Cardiac muscle cell (in vitro differentiated cells and primary cell): Measurements from ENCODE around the gene GABARAPL2. TPM values are rescaled to one million over a fixed set of nuclear protein-coding genes. Genes with fewer than 3 reads are reported as not detected.

Source experiments
- DNase-seq, 2 donors: peaks; one replicate each; pipeline versions ENCODE4 v3.0.0 to v3.0.0-alpha.2; 2010 to 2017; ENCODE audit warnings: low read depth in 1 of 2, low spot score in 1 of 2
- H3K27ac ChIP-seq: fragments of 200-600 bp; sonication (generic); 2 replicates; pipeline ENCODE4 v1.5.1; 2016
- H3K27me3 ChIP-seq: fragments of 200-600 bp; sonication (generic); 2 replicates; pipeline ENCODE4 v1.6.0; 2016; ENCODE audit warnings: control low read depth
- H3K36me3 ChIP-seq: fragments of 200-600 bp; sonication (generic); 2 replicates; pipeline ENCODE4 v1.5.1; 2016; ENCODE audit warnings: control low read depth
- H3K4me1 ChIP-seq: fragments of 200-600 bp; sonication (generic); 2 replicates; pipeline ENCODE4 v1.8.1; 2017; ENCODE audit warnings: low read depth, mild to moderate bottlenecking, mixed run types
- H3K4me3 ChIP-seq: fragments of 200-600 bp; sonication (generic); 2 replicates; pipeline ENCODE4 v1.5.1; 2016; ENCODE audit warnings: mild to moderate bottlenecking
- H3K9me3 ChIP-seq: fragments of 200-600 bp; sonication (generic); 2 replicates; pipeline ENCODE4 v1.5.1; 2017; ENCODE audit warnings: low read depth, mild to moderate bottlenecking, control low read depth
- polyA plus RNA-seq: library from polyadenylated mRNA; unstranded; fragments of >200 nt; fragmentation: Nextera tagmentation; extraction: Ambion mirVana; gene quantifications from 2 replicates; pipeline ENCODE4 v1.2.1, GENCODE V29; 2016
- total RNA-seq: library from RNA; depleted of rRNA; stranded (reverse); fragments of >200 nt; gene quantifications from 2 replicates; pipeline ENCODE4 v1.2.3, GENCODE V29; 2016
- TF ChIP-seq, protein P1 (sequence below): IDR thresholded peaks from 2 replicates; pipeline ENCODE4 v1.5.1; 2012; ENCODE audit warnings: low read depth, mild to moderate bottlenecking, low read length

Gene GABARAPL2
- total RNA-seq (125 and 139 TPM in 2 replicates), polyA plus RNA-seq (426 and 456 TPM in 2 replicates)

DNA sequence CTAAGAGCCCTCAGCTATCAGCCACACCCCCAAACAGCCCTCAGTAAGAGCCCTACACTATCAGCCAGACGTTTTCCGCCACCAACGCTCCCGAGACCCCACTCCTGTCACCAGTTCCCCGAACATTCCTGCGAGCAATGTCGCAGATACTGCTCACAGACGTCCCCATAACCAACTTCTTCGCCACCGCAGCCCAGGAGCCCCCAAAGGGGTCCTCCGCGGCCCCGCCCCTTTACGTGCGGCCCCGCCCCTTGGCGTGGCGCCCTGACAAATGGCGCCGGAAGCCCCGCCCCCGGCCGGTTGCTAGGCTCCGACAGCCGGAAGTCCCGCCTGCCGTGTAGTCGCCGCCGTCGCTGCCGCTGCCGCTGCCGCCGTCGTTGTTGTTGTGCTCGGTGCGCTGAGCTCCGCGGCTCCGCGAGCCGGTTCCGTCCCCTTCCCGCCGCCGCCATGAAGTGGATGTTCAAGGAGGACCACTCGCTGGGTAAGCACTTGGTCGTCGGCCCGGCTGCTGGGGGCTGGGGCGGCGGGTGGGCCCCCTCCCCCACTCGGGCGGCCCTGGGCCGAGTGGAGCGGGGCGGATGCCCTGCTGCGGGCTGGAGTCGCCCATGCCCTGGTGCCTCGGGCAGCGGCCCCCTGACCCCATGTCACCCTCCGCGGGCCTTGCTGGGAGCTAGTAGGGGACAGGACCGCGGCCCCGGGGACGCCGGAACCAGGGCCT, at the start of gene GABARAPL2:
GABARAPL2 (plus strand) TSS at position 340 of the 718 bp plus-strand sequence; CDS start at position 448, 108 bp downstream.
- TF ChIP-seq, protein P1, sequence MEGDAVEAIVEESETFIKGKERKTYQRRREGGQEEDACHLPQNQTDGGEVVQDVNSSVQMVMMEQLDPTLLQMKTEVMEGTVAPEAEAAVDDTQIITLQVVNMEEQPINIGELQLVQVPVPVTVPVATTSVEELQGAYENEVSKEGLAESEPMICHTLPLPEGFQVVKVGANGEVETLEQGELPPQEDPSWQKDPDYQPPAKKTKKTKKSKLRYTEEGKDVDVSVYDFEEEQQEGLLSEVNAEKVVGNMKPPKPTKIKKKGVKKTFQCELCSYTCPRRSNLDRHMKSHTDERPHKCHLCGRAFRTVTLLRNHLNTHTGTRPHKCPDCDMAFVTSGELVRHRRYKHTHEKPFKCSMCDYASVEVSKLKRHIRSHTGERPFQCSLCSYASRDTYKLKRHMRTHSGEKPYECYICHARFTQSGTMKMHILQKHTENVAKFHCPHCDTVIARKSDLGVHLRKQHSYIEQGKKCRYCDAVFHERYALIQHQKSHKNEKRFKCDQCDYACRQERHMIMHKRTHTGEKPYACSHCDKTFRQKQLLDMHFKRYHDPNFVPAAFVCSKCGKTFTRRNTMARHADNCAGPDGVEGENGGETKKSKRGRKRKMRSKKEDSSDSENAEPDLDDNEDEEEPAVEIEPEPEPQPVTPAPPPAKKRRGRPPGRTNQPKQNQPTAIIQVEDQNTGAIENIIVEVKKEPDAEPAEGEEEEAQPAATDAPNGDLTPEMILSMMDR: no peak
- peak within 1 kb of the TSS; percentile 89 for H3K27ac ChIP-seq
- no peaks in the 10 kb centered on the region for H3K9me3 ChIP-seq
- no peaks in the 10 kb centered on the region for H3K27me3 ChIP-seq
- DNase-seq: peak; percentile 80 to 96
- H3K4me3 ChIP-seq: peak within 1 kb of the TSS; percentile 86
- H3K36me3 ChIP-seq: peaks cover 32% of the 10 kb centered on the region
- H3K4me1 ChIP-seq: no peaks in the 10 kb centered on the region

DNA sequence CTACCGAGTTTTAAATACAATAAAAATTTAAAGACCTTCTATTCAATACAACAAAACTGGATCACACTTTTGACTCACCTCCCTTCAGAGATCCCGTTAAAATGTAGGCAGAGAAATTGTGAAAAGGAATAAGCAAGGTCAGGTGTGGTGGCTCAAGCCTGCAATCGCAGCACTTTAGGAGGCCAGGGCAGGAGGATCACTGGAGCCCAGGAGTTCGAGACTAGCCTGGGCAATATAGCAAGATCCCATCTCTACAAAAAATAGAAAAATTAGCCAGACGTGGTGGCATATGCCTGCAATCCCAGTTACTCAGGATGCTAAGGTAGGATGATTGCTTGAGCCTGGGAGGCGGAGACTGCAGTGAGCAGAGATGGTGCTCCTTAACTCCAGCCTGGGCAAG, 47.0 kb upstream of the GABARAPL2 start:
- H3K36me3 ChIP-seq: no peaks in the 10 kb centered on the region
- H3K4me1 ChIP-seq: no peaks in the 10 kb centered on the region
- no peaks in the 10 kb centered on the region for H3K27me3 ChIP-seq
- H3K27ac ChIP-seq: no peak overlapping the region
- no peak for DNase-seq
- no peaks in the 10 kb centered on the region for H3K9me3 ChIP-seq
- TF ChIP-seq, protein P1: no peak
- H3K4me3 ChIP-seq: no peak overlapping the region

- TF ChIP-seq, protein P1: no peak
- no peak for DNase-seq
- no peaks in the 10 kb centered on the region for H3K27me3 ChIP-seq
- no peaks in the 10 kb centered on the region for H3K9me3 ChIP-seq
- H3K36me3 ChIP-seq: no peaks in the 10 kb centered on the region
- H3K4me1 ChIP-seq: no peaks in the 10 kb centered on the region
- H3K4me3 ChIP-seq: no peak overlapping the region
- no peak overlapping the region for H3K27ac ChIP-seq
Observed at GRCh38 chr16:75526032-75526790, 40.0 kb upstream of the GABARAPL2 start.

GRCh38 chr16:75527825-75528299, 38.3 kb upstream of the GABARAPL2 start:
- no peak overlapping the region for H3K4me3 ChIP-seq
- H3K27ac ChIP-seq: no peak overlapping the region
- no peaks in the 10 kb centered on the region for H3K9me3 ChIP-seq
- TF ChIP-seq, protein P1: no peak
- no peaks in the 10 kb centered on the region for H3K4me1 ChIP-seq
- no peak for DNase-seq
- H3K27me3 ChIP-seq: no peaks in the 10 kb centered on the region
- no peaks in the 10 kb centered on the region for H3K36me3 ChIP-seq

- Histone ChIP-seq H3K4me3 (no peak overlapping the region), H3K4me1 (no peaks in the 10 kb centered on the region), H3K9me3 (no peaks in the 10 kb centered on the region), H3K27me3 (no peaks in the 10 kb centered on the region), H3K36me3 (no peaks in the 10 kb centered on the region), H3K27ac (no peak overlapping the region)
- DNase-seq: no peak
- TF ChIP-seq, protein P1: no peak
Observed at GRCh38 chr16:75529056-75529905, 36.9 kb upstream of the GABARAPL2 start.
